Neutrophil (primary cell): ENCODE data around the gene NEUROD1.

Experiments
- H3K27ac ChIP-seq: fragments of 200-600 bp; sonication (generic); 2 replicates; pipeline ENCODE4 v1.5.1; 2016; ENCODE audit warnings: mild to moderate bottlenecking, moderate library complexity
- H3K27me3 ChIP-seq: fragments of 200-600 bp; sonication (generic); 2 replicates; pipeline ENCODE4 v1.6.0; 2016; ENCODE audit warnings: mild to moderate bottlenecking
- H3K36me3 ChIP-seq: fragments of 200-600 bp; sonication (generic); 2 replicates; pipeline ENCODE4 v1.5.1; 2017
- H3K4me1 ChIP-seq, 2 experiments: fragments of 200-600 bp in 1 of 2; sonication (generic) in 1 of 2; 1 replicate in 1 of 2; 2 replicates in 1 of 2; pipeline versions ENCODE4 v1.5.1 to v1.6.1; 2013 to 2016; ENCODE audit warnings: low read depth in 1 of 2, low read length in 1 of 2, mild to moderate bottlenecking in 1 of 2, moderate library complexity in 1 of 2; ENCODE audit not compliant: control insufficient read depth in 1 of 2, insufficient read depth in 1 of 2
- H3K4me3 ChIP-seq, 2 experiments: fragments of 200-600 bp in 1 of 2; sonication (generic) in 1 of 2; 1 replicate in 1 of 2; 2 replicates in 1 of 2; pipeline ENCODE4 v1.5.1; 2013 to 2016; ENCODE audit warnings: low read depth in 1 of 2, low read length in 1 of 2, mild to moderate bottlenecking in 1 of 2, moderate library complexity in 1 of 2
- H3K9me3 ChIP-seq: fragments of 200-600 bp; sonication (generic); 2 replicates; pipeline ENCODE4 v1.5.1; 2016
- TF ChIP-seq, protein P1 (sequence below): fragments of 200-600 bp; sonication (generic); IDR thresholded peaks from 2 replicates; pipeline ENCODE4 v1.5.1; 2016; ENCODE audit warnings: antibody characterized with exemption

Gene NEUROD1

DNA sequence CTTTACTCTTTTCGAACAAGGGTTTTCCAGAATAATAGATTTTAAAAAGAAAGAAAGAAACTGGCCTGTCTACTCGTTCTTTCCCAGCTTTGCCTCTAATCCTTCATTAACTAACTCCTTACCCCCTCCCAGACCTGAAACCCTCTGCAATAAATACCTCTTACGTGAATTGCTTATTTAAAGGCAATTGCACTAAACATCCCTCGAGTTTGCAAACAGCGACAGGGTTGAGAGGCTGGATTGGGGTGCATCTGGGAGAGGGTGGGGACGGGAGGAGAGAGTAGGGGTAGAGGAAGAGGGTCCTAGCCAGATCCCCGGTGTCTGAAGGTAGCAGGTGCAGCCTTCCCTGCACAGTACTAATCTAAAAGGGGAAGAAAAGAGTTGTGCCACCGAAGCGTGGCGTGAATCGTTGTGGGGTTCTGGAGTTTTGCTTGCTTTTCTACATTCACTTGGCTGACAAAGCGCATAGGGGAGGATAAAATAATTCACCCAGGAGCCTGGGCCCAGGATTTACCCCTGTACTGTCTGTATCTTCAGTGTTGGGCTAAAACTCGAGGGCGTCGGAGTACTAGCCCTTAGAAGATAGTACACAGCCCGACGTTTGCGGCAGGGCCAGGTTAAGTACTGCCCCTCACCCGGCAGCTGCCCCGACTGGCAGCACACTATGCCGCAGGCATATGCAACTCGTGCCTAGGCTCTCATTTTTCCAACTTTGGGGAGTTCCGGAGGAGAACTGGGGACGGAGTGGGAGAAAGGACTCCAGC, 1.9 kb upstream of the NEUROD1 start:
- Histone ChIP-seq H3K27me3 (peaks cover 100% of the 10 kb centered on the region), H3K4me1 (peaks cover 25 to 38% of the 10 kb centered on the region in 2 experiments), H3K27ac (no peak overlapping the region), H3K36me3 (no peaks in the 10 kb centered on the region), H3K9me3 (no peaks in the 10 kb centered on the region), H3K4me3 (no peak overlapping the region)
- TF ChIP-seq, protein P1, sequence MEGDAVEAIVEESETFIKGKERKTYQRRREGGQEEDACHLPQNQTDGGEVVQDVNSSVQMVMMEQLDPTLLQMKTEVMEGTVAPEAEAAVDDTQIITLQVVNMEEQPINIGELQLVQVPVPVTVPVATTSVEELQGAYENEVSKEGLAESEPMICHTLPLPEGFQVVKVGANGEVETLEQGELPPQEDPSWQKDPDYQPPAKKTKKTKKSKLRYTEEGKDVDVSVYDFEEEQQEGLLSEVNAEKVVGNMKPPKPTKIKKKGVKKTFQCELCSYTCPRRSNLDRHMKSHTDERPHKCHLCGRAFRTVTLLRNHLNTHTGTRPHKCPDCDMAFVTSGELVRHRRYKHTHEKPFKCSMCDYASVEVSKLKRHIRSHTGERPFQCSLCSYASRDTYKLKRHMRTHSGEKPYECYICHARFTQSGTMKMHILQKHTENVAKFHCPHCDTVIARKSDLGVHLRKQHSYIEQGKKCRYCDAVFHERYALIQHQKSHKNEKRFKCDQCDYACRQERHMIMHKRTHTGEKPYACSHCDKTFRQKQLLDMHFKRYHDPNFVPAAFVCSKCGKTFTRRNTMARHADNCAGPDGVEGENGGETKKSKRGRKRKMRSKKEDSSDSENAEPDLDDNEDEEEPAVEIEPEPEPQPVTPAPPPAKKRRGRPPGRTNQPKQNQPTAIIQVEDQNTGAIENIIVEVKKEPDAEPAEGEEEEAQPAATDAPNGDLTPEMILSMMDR, result no peak

DNA sequence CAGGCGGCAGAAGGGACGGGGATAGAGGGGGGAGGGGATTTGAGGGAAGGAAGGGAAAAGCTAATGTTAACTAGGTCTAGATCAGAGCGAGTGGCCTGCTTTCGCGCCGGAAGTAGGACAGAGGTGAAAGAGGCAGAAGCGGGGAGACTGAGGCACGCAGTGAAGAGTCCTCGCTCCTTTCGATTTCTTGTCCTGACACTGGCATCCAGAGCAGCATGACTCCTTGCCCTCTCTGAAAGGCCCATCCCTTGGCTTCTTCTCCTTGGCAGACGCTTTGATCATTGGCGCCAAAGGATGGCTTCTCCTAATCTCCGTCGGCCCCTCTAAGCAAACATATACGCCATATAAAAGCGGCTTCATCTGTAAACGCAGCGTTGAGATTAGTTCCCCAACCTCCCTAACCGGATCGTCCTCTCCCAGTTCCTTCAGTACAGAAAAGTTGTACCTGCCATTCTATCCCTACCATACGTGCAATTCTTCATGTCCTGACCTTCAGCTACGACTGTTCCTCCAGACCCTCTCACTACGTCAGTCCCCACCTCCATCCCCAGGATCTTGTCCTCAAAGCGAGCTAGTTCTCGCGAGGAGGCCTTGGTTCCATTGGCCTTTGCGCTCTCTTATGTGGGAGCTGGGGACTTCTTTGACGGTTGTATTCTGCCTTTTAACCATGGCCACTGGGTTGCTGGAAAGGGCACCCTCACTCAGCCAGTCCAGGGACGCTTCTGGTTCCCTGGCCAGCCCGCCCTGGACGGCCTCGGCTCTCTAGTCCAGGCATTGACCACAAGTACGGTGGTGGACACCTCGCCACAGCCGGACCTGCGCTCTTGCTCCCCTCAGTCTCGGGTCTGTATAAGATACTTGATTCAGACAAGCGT, 857 bp upstream of the NEUROD1 start:
- Histone ChIP-seq H3K9me3 (no peaks in the 10 kb centered on the region), H3K27ac (no peak overlapping the region), H3K4me1 (peaks cover 25 to 38% of the 10 kb centered on the region in 2 experiments), H3K4me3 (peak overlapping the region in 1 of 2 experiments; percentile 34), H3K36me3 (no peaks in the 10 kb centered on the region), H3K27me3 (peaks cover 100% of the 10 kb centered on the region)
- TF ChIP-seq, protein P1, result no peak

DNA sequence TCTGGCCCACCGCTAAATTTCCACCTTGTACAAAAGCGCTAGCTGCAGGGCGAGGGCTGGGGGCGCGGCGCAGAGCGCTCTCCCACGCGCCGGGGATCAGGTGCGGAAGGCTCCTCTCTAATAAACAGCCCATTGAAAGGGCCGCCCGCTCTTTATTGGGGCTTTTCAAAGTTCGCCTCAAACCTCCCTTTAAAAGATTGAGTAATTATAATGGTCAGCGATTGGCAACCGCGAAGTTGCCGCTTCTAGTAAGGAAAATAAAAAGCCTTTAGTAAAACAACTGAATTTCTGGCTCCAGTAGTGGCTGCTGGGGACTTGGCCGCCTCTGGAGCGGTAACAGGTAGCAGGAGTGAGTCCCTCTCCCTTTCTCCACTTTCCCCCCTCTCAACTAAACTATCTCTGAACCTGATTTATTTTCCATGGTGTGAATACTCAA, 755 bp downstream of the NEUROD1 start:
- Histone ChIP-seq H3K36me3 (no peaks in the 10 kb centered on the region), H3K27ac (no peak overlapping the region), H3K27me3 (peaks cover 100% of the 10 kb centered on the region), H3K4me1 (peaks cover 25 to 38% of the 10 kb centered on the region in 2 experiments), H3K9me3 (no peaks in the 10 kb centered on the region), H3K4me3 (no peak overlapping the region)
- TF ChIP-seq, protein P1, result no peak

DNA sequence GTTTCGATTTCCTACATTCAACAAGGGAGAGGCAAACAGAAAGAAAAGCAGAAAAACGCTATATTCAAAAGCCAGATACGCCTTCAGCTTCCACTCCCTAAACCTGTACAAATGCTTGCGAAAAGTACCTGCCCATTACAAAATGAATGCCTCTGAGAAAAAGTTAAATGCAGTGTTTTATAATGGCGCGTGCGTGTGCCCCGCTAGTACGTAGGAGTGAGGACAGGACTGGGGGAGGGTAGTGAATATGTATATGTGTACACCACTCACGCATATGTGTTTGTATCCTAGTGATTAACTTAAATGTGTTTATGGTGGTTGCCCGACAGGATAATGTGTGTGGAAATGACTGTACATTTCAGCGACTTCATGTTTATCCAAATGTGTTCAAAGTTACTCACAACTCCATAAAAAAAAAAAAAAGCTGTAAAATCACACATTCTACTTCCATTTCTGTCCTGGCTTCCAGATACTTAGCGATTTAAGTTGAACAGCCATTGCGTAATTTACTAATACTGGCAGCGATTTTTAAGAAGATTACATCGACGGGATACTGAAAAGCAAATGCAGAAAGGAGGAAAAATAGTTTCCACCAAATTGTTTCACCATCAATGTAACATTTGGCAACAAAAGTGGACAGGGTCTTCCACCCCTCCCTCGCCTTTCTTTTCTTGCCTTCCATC, 1.3 kb downstream of the NEUROD1 start:
- TF ChIP-seq, protein P1, result no peak
- H3K4me1 ChIP-seq, result peaks cover 25 to 34% of the 10 kb centered on the region in 2 experiments
- peaks cover 100% of the 10 kb centered on the region for H3K27me3 ChIP-seq

DNA sequence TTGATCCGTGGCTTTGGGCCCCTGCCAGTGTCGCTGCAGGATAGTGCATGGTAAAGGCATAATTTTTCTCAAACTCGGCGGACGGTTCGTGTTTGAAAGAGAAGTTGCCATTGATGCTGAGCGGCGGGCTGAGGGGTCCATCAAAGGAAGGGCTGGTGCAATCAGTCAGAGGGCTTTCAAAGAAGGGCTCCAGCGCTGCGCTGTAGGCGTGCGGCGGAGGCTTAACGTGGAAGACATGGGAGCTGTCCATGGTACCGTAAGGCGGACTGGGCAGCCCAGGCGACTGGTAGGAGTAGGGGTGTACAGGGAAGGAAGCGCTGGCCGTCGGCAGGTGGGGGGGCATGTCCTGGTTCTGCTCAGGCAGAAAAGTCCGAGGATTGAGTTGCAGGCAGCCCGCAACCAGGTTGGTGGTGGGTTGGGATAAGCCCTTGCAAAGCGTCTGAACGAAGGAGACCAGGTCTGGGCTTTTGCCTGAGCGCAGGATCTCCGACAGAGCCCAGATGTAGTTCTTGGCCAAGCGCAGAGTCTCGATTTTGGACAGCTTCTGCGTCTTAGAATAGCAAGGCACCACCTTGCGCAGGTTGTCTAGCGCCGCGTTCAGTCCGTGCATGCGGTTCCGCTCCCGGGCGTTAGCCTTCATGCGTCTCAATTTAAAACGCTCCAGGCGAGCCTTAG, 2.3 kb downstream of the NEUROD1 start:
- H3K27ac ChIP-seq, result no peak overlapping the region
- H3K36me3 ChIP-seq, result no peaks in the 10 kb centered on the region
- no peaks in the 10 kb centered on the region for H3K9me3 ChIP-seq
- peaks cover 21 to 25% of the 10 kb centered on the region in 2 experiments for H3K4me1 ChIP-seq
- H3K4me3 ChIP-seq, result no peak overlapping the region
- TF ChIP-seq, protein P1, result no peak
- H3K27me3 ChIP-seq, result peaks cover 100% of the 10 kb centered on the region

More for the DNA sequence above, 1.3 kb downstream of the NEUROD1 start:
- Histone ChIP-seq H3K9me3 (no peaks in the 10 kb centered on the region), H3K27ac (no peak overlapping the region), H3K4me3 (no peak overlapping the region), H3K36me3 (no peaks in the 10 kb centered on the region)
